OCI-LY1 (cell line): Measurements from ENCODE around the gene ORC3.

Source experiments
- H2AFZ ChIP-seq: fragments of 200-600 bp; sonication (generic), shearing (Covaris generic); 2 replicates; pipeline ENCODE4 v1.6.0; 2014; ENCODE audit warnings: antibody characterized with exemption, mild to moderate bottlenecking, low read length
- H3F3A ChIP-seq: fragments of 200-600 bp; sonication (generic), shearing (Covaris generic); 2 replicates; pipeline ENCODE4 v1.6.0; 2014; ENCODE audit warnings: mild to moderate bottlenecking, antibody characterized with exemption, low read length, moderate library complexity; ENCODE audit not compliant: insufficient read depth
- H3K27ac ChIP-seq: fragments of 200-600 bp; sonication (generic); 2 replicates; pipeline ENCODE4 v1.5.1; 2014; ENCODE audit warnings: low read length, mixed run types, mild to moderate bottlenecking, low read depth; ENCODE audit not compliant: poor library complexity, severe bottlenecking
- H3K27me3 ChIP-seq: fragments of 200-600 bp; sonication (generic); 2 replicates; pipeline ENCODE4 v1.6.0; 2014; ENCODE audit warnings: antibody characterized with exemption, mild to moderate bottlenecking, low read length, moderate library complexity; ENCODE audit not compliant: insufficient read depth
- H3K36me3 ChIP-seq: fragments of 200-600 bp; sonication (generic); 2 replicates; pipeline ENCODE4 v1.6.1; 2014; ENCODE audit warnings: mild to moderate bottlenecking, antibody characterized with exemption, low read length, moderate library complexity, mixed read lengths; ENCODE audit not compliant: insufficient read depth
- H3K4me1 ChIP-seq: fragments of 200-600 bp; sonication (generic); 2 replicates; pipeline ENCODE4 v1.5.1; 2014; ENCODE audit warnings: mild to moderate bottlenecking, low read length, moderate library complexity; ENCODE audit not compliant: insufficient read depth, severe bottlenecking
- H3K4me2 ChIP-seq: fragments of 200-600 bp; sonication (generic), shearing (Covaris generic); 2 replicates; pipeline ENCODE4 v1.6.1; 2014; ENCODE audit warnings: low read length
- H3K4me3 ChIP-seq: fragments of 200-600 bp; sonication (generic); 2 replicates; pipeline ENCODE4 v1.5.1; 2014; ENCODE audit warnings: low read length, low read depth, mild to moderate bottlenecking, mixed read lengths; ENCODE audit not compliant: poor library complexity, severe bottlenecking
- H3K79me2 ChIP-seq: fragments of 200-600 bp; shearing (Covaris generic); 2 replicates; pipeline ENCODE4 v1.6.1; 2016; ENCODE audit warnings: mixed run types, low read length, mixed read lengths; ENCODE audit not compliant: insufficient read depth
- H3K9ac ChIP-seq: fragments of 200-600 bp; sonication (generic), shearing (Covaris generic); 2 replicates; pipeline ENCODE4 v1.6.1; 2014; ENCODE audit warnings: mild to moderate bottlenecking, low read length, mixed read lengths
- H3K9me2 ChIP-seq: fragments of 200-600 bp; sonication (generic), shearing (Covaris generic); 2 replicates; pipeline ENCODE4 v1.6.1; 2014; ENCODE audit warnings: low read depth, mild to moderate bottlenecking, low read length, mixed read lengths
- H3K9me3 ChIP-seq: fragments of 200-600 bp; shearing (Covaris generic); 2 replicates; pipeline ENCODE4 v1.6.1; 2014; ENCODE audit warnings: low read length, mixed read lengths
- H4K20me1 ChIP-seq: fragments of 200-600 bp; sonication (generic), shearing (Covaris generic); 2 replicates; pipeline ENCODE4 v1.6.0; 2016; ENCODE audit warnings: mild to moderate bottlenecking, low read length; ENCODE audit not compliant: insufficient read depth
- CTCF ChIP-seq: fragments of 200-600 bp; sonication (generic), shearing (Covaris generic); IDR thresholded peaks from 2 replicates; pipeline ENCODE4 v1.5.1; 2017; ENCODE audit warnings: mild to moderate bottlenecking, antibody characterized with exemption, low read length, moderate library complexity, mixed read lengths
- EZH2 ChIP-seq: fragments of 200-600 bp; sonication (generic), shearing (Covaris generic); IDR thresholded peaks from 2 replicates; pipeline ENCODE4 v1.8.0; 2017; ENCODE audit warnings: borderline replicate concordance, mixed run types, mild to moderate bottlenecking, antibody characterized with exemption, low read length, moderate library complexity, mixed read lengths

The ORC3 gene

GRCh38 chr6:87672641-87673040, 82.7 kb downstream of the ORC3 start:
- H3K27ac ChIP-seq = no peak overlapping the region

DNA sequence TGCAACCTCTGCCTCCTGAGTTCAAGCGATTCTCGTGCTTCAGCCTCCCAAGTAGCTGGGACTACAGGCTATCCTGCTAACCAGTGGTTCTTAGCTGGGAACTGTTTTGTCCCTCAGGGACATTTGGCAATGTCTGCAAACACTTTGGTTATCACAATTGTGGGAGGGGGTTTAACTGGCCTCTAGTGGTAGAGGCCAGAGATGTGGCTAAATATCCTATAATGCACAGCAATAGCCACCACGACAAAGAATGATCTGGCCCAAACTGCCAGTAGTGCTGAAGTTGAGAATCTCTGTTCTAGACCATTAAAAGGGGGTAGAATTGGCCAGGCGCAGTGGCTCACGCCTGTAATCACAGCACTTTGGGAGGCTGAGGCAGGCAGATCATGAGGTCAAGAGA, 83.3 kb downstream of the ORC3 start:
- Histone ChIP-seq H3K9ac (no peak overlapping the region), H3K36me3 (peaks cover 82% of the 10 kb centered on the region), H3K9me3 (no peaks in the 10 kb centered on the region), H2AFZ (no peak overlapping the region), H4K20me1 (no peaks in the 10 kb centered on the region), H3F3A (no peaks in the 10 kb centered on the region), H3K79me2 (no peaks in the 10 kb centered on the region), H3K27ac (no peak overlapping the region), H3K4me3 (no peak overlapping the region), H3K27me3 (no peaks in the 10 kb centered on the region), H3K9me2 (no peaks in the 10 kb centered on the region), H3K4me1 (no peaks in the 10 kb centered on the region), H3K4me2 (no peak overlapping the region)
- TF ChIP-seq CTCF (no peak), EZH2 (no peak)

More at GRCh38 chr6:87672641-87673040, 82.7 kb downstream of the ORC3 start:
- no peaks in the 10 kb centered on the region for H3K9me3 ChIP-seq
- no peak overlapping the region for H3K9ac ChIP-seq
- no peaks in the 10 kb centered on the region for H3K27me3 ChIP-seq
- H3K4me3 ChIP-seq = no peak overlapping the region
- TF ChIP-seq EZH2 = no peak
- TF ChIP-seq CTCF = no peak
- H3K9me2 ChIP-seq = no peaks in the 10 kb centered on the region
- H3K4me2 ChIP-seq = no peak overlapping the region
- no peaks in the 10 kb centered on the region for H4K20me1 ChIP-seq
- no peaks in the 10 kb centered on the region for H3K79me2 ChIP-seq
- H3F3A ChIP-seq = no peaks in the 10 kb centered on the region
- no peak overlapping the region for H2AFZ ChIP-seq
- peaks cover 82% of the 10 kb centered on the region for H3K36me3 ChIP-seq
- no peaks in the 10 kb centered on the region for H3K4me1 ChIP-seq

- H3F3A ChIP-seq = no peaks in the 10 kb centered on the region
- no peak overlapping the region for H3K27ac ChIP-seq
These were observed 84.4 kb downstream of the ORC3 start for GRCh38 chr6:87674290-87674689.

More at GRCh38 chr6:87674290-87674689, 84.4 kb downstream of the ORC3 start:
- Histone ChIP-seq H3K79me2 (no peaks in the 10 kb centered on the region), H3K9me2 (no peaks in the 10 kb centered on the region), H3K27me3 (no peaks in the 10 kb centered on the region), H3K4me3 (no peak overlapping the region), H3K9ac (no peak overlapping the region), H3K36me3 (peaks cover 87% of the 10 kb centered on the region), H2AFZ (no peak overlapping the region), H4K20me1 (no peaks in the 10 kb centered on the region), H3K9me3 (no peaks in the 10 kb centered on the region), H3K4me2 (no peak overlapping the region), H3K4me1 (no peaks in the 10 kb centered on the region)
- TF ChIP-seq CTCF (no peak), EZH2 (no peak)
